H9 (cell line): ENCODE measurements around the gene CD48. TPM values are rescaled to one million over a fixed set of nuclear protein-coding genes. Genes with fewer than 3 reads are reported as not detected.

ENCODE experiments used
- DNase-seq: peaks from one replicate; pipeline ENCODE4 v3.0.0-alpha.2; 2017
- H2AFZ ChIP-seq: one replicate; pipeline ENCODE4 v1.6.1; 2013; ENCODE audit warnings: mild to moderate bottlenecking, low read length, control low read depth, moderate library complexity
- H2AK5ac ChIP-seq: 2 replicates; pipeline ENCODE4 v1.6.1; 2013; ENCODE audit warnings: low read length, control low read depth, mixed read lengths; ENCODE audit not compliant: insufficient read length
- H2BK120ac ChIP-seq: one replicate; pipeline ENCODE4 v1.6.1; 2013; ENCODE audit warnings: low read depth, mild to moderate bottlenecking, low read length, control low read depth, inconsistent platforms; ENCODE audit not compliant: poor library complexity, severe bottlenecking
- H2BK12ac ChIP-seq: 2 replicates; pipeline ENCODE4 v1.6.1; 2013; ENCODE audit warnings: low read length, control low read depth, mixed read lengths, low read depth; ENCODE audit not compliant: insufficient read length
- H2BK15ac ChIP-seq: 2 replicates; pipeline ENCODE4 v1.6.1; 2013; ENCODE audit warnings: low read depth, low read length, control low read depth
- H2BK20ac ChIP-seq: one replicate; pipeline ENCODE4 v1.6.1; 2013; ENCODE audit warnings: low read depth, mild to moderate bottlenecking, low read length, control low read depth, inconsistent platforms; ENCODE audit not compliant: poor library complexity, severe bottlenecking
- H2BK5ac ChIP-seq: 2 replicates; pipeline ENCODE4 v1.6.1; 2013; ENCODE audit warnings: low read length, control low read depth, mixed read lengths; ENCODE audit not compliant: insufficient read length
- H3K14ac ChIP-seq: 2 replicates; pipeline ENCODE4 v1.6.1; 2013; ENCODE audit warnings: low read length, control low read depth; ENCODE audit not compliant: insufficient read depth
- H3K18ac ChIP-seq: 2 replicates; pipeline ENCODE4 v1.6.1; 2013; ENCODE audit warnings: low read depth, mild to moderate bottlenecking, mixed read lengths, low read length, control low read depth; ENCODE audit not compliant: insufficient read length
- H3K23ac ChIP-seq: 2 replicates; pipeline ENCODE4 v1.6.1; 2013; ENCODE audit warnings: low read length, control low read depth, mixed read lengths, low read depth; ENCODE audit not compliant: insufficient read length
- H3K23me2 ChIP-seq: 2 replicates; pipeline ENCODE4 v1.6.1; 2013; ENCODE audit warnings: low read depth, mild to moderate bottlenecking, mixed read lengths, low read length, control low read depth; ENCODE audit not compliant: insufficient read length, poor library complexity, severe bottlenecking
- H3K27ac ChIP-seq: 2 replicates; pipeline ENCODE4 v1.5.1; 2013; ENCODE audit warnings: low read length, control low read depth, mixed read lengths, low read depth; ENCODE audit not compliant: insufficient read length
- H3K27me3 ChIP-seq: 2 replicates; pipeline ENCODE4 v1.6.1; 2013; ENCODE audit warnings: low read length, control low read depth, inconsistent platforms; ENCODE audit not compliant: insufficient read depth
- H3K4ac ChIP-seq: 2 replicates; pipeline ENCODE4 v1.6.1; 2013; ENCODE audit warnings: low read depth, mild to moderate bottlenecking, control low read depth, inconsistent platforms, low read length, moderate library complexity
- H3K4me1 ChIP-seq: 2 replicates; pipeline ENCODE4 v1.6.1; 2013; ENCODE audit warnings: low read length, control low read depth, inconsistent platforms; ENCODE audit not compliant: insufficient read depth
- H3K4me2 ChIP-seq: 2 replicates; pipeline ENCODE4 v1.6.1; 2013; ENCODE audit warnings: low read length, control low read depth, mixed read lengths; ENCODE audit not compliant: insufficient read length, insufficient read depth
- H3K56ac ChIP-seq: 2 replicates; pipeline ENCODE4 v1.6.1; 2013; ENCODE audit warnings: low read depth, mild to moderate bottlenecking, mixed read lengths, low read length, control low read depth; ENCODE audit not compliant: insufficient read length
- H3K79me1 ChIP-seq: 2 replicates; pipeline ENCODE4 v1.6.1; 2013; ENCODE audit warnings: low read depth, mild to moderate bottlenecking, moderate library complexity, low read length, control low read depth, inconsistent platforms; ENCODE audit not compliant: insufficient read depth, poor library complexity, severe bottlenecking
- H3K79me2 ChIP-seq: 2 replicates; pipeline ENCODE4 v1.6.1; 2013; ENCODE audit warnings: low read length, control low read depth, inconsistent platforms; ENCODE audit not compliant: insufficient read depth
- H3K9ac ChIP-seq: 2 replicates; pipeline ENCODE4 v1.6.1; 2013; ENCODE audit warnings: low read length, control low read depth, mixed read lengths; ENCODE audit not compliant: insufficient read length; ENCODE audit errors: extremely low read depth
- H3K9me3 ChIP-seq: one replicate; pipeline ENCODE4 v1.6.1; 2013; ENCODE audit warnings: low read depth, low read length, inconsistent platforms; ENCODE audit not compliant: control insufficient read depth
- H3T11ph ChIP-seq: one replicate; pipeline ENCODE4 v1.6.1; 2013; ENCODE audit warnings: mild to moderate bottlenecking, low read length, control low read depth, inconsistent platforms
- H4K20me1 ChIP-seq: one replicate; pipeline ENCODE4 v1.6.1; 2013; ENCODE audit not compliant: control insufficient read depth, insufficient read length, insufficient read depth
- H4K5ac ChIP-seq: 2 replicates; pipeline ENCODE4 v1.6.1; 2013; ENCODE audit warnings: low read depth, mild to moderate bottlenecking, mixed read lengths, low read length, control low read depth; ENCODE audit not compliant: insufficient read length
- H4K8ac ChIP-seq: replicated peaks from 2 replicates; pipeline ENCODE4 v1.6.1; 2013; ENCODE audit warnings: low read length, control low read depth, mixed read lengths, low read depth; ENCODE audit not compliant: insufficient read length
- H4K91ac ChIP-seq: 2 replicates; pipeline ENCODE4 v1.6.1; 2013; ENCODE audit warnings: low read depth, mild to moderate bottlenecking, moderate library complexity, mixed read lengths, low read length, control low read depth; ENCODE audit not compliant: insufficient read length
- H3K27ac Mint-ChIP-seq, 3 experiments: 2 replicates in 2 of 3; 3 replicates in 1 of 3; pipeline ENCODE4 v1.8.0; 2020 to 2021; ENCODE audit warnings: mixed read lengths in 3 of 3, mild to moderate bottlenecking in 1 of 3, moderate library complexity in 1 of 3
- H3K27me3 Mint-ChIP-seq: 2 replicates; pipeline ENCODE4 v1.8.0; 2021; ENCODE audit warnings: low read depth, mild to moderate bottlenecking, moderate library complexity, mixed read lengths
- H3K36me3 Mint-ChIP-seq, 3 experiments: 2 replicates in 2 of 3; 3 replicates in 1 of 3; pipeline ENCODE4 v1.8.0; 2020 to 2021; ENCODE audit warnings: low read depth in 3 of 3, mixed read lengths in 3 of 3; ENCODE audit not compliant: insufficient read depth in 1 of 3
- H3K4me1 Mint-ChIP-seq, 2 experiments: 2 replicates each; pipeline ENCODE4 v1.8.0; 2020; ENCODE audit warnings: mixed read lengths in 2 of 2
- H3K4me3 Mint-ChIP-seq, 2 experiments: 2 replicates in 1 of 2; 3 replicates in 1 of 2; pipeline ENCODE4 v1.8.0; 2020 to 2021; ENCODE audit warnings: mild to moderate bottlenecking in 2 of 2, mixed read lengths in 2 of 2, moderate library complexity in 1 of 2
- H3K9me3 Mint-ChIP-seq, 2 experiments: 2 replicates in 1 of 2; 3 replicates in 1 of 2; pipeline ENCODE4 v1.8.0; 2020; ENCODE audit warnings: mild to moderate bottlenecking in 2 of 2, mixed read lengths in 2 of 2, moderate library complexity in 1 of 2
- WGBS: extraction: QIAGEN DNeasy Blood & Tissue Kit; methylation state at CpG from one replicate; pipeline ENCODE4 v1.1.7; 2013; ENCODE audit warnings: missing lambda C conversion rate, low lambda C conversion rate, mixed read lengths; ENCODE audit not compliant: insufficient read length; ENCODE audit errors: extremely low coverage; 5-methylcytosine and 5-hydroxymethylcytosine counted together
- total RNA-seq: library from RNA; stranded (reverse); gene quantifications from 2 replicates; pipeline ENCODE4 v1.2.1, GENCODE V29; 2021
- TF ChIP-seq, protein P1 (sequence below): fragments of 200-600 bp; sonication (generic); conservative IDR thresholded peaks from 3 replicates; pipeline ENCODE4 v1.8.0; 2021; ENCODE audit warnings: antibody characterized with exemption, mild to moderate bottlenecking

Gene CD48
- total RNA-seq, 1 experiment from 2014 or later: not detected

- Mint-ChIP-seq H3K27ac (no peak overlapping the region), H3K36me3 (peaks cover 10 to 22% (median 11%) of the 10 kb centered on the region in 3 experiments), H3K9me3 (peaks cover 8 to 13% of the 10 kb centered on the region in 2 experiments), H3K27me3 (no peaks in the 10 kb centered on the region; the same call in none of the 2 replicates), H3K4me3 (no peak overlapping the region), H3K4me1 (peaks cover 14 to 18% of the 10 kb centered on the region in 2 experiments)
- no peak overlapping the region for H3K18ac ChIP-seq
- H3K14ac ChIP-seq: no peak overlapping the region
- H3K9me3 ChIP-seq: no peaks in the 10 kb centered on the region
- H4K5ac ChIP-seq: no peak overlapping the region
- H3K27me3 ChIP-seq: no peaks in the 10 kb centered on the region
- no peaks in the 10 kb centered on the region for H3K23me2 ChIP-seq
- no peaks in the 10 kb centered on the region for H3K79me2 ChIP-seq
- DNase-seq: no peak
- H3K4me2 ChIP-seq: no peak overlapping the region
- no peak overlapping the region for H2BK20ac ChIP-seq
- no peak overlapping the region for H2BK12ac ChIP-seq
- H3K4ac ChIP-seq: no peak overlapping the region
- H4K20me1 ChIP-seq: no peaks in the 10 kb centered on the region
- H3T11ph ChIP-seq: no peak overlapping the region
- whole genome bisulfite sequencing: no CpG with 5 or more reads among the region's 4 CpGs
- TF ChIP-seq, protein P1, sequence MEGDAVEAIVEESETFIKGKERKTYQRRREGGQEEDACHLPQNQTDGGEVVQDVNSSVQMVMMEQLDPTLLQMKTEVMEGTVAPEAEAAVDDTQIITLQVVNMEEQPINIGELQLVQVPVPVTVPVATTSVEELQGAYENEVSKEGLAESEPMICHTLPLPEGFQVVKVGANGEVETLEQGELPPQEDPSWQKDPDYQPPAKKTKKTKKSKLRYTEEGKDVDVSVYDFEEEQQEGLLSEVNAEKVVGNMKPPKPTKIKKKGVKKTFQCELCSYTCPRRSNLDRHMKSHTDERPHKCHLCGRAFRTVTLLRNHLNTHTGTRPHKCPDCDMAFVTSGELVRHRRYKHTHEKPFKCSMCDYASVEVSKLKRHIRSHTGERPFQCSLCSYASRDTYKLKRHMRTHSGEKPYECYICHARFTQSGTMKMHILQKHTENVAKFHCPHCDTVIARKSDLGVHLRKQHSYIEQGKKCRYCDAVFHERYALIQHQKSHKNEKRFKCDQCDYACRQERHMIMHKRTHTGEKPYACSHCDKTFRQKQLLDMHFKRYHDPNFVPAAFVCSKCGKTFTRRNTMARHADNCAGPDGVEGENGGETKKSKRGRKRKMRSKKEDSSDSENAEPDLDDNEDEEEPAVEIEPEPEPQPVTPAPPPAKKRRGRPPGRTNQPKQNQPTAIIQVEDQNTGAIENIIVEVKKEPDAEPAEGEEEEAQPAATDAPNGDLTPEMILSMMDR: no peak
- no peak overlapping the region for H3K56ac ChIP-seq
- no peak overlapping the region for H2BK5ac ChIP-seq
- no peak overlapping the region for H2AFZ ChIP-seq
- H3K9ac ChIP-seq: no peak overlapping the region
- H2AK5ac ChIP-seq: no peak overlapping the region
- no peak overlapping the region for H2BK15ac ChIP-seq
- no peaks in the 10 kb centered on the region for H3K79me1 ChIP-seq
- peaks cover 3% of the 10 kb centered on the region; the same call in 1 of the 2 replicates for H3K4me1 ChIP-seq
- no peak overlapping the region for H2BK120ac ChIP-seq
- no peak overlapping the region for H3K27ac ChIP-seq
- no peak overlapping the region for H4K91ac ChIP-seq
- no peak overlapping the region for H3K23ac ChIP-seq
- H4K8ac ChIP-seq: no peak overlapping the region
Observed at GRCh38 chr1:160682983-160683865, 28.4 kb downstream of the CD48 start.
